Keratinocyte (primary cell): ENCODE data around the gene GRAMD2A. TPM values are rescaled to one million over a fixed set of nuclear protein-coding genes. Genes with fewer than 3 reads are reported as not detected.

ENCODE experiments used
- DNase-seq: peaks from one replicate; pipeline ENCODE4 v3.0.0-alpha.2; 2011; ENCODE audit warnings: low read depth, missing footprints, low spot score
- FAIRE-seq: peaks from 2 replicates; lab custom pipeline; 2011; peaks lifted over from hg19 to GRCh38; lab: Jason Lieb, UNC
- H2AFZ ChIP-seq: 2 replicates; pipeline ENCODE4 v1.6.0; 2012; ENCODE audit warnings: low read length, control low read depth, inconsistent platforms; ENCODE audit not compliant: control insufficient read depth
- H3K27ac ChIP-seq: 2 replicates; pipeline ENCODE4 v1.5.1; 2011; ENCODE audit warnings: low read length; ENCODE audit not compliant: control insufficient read depth, insufficient read depth
- H3K27me3 ChIP-seq: 3 replicates; pipeline ENCODE4 v1.6.0; 2011; ENCODE audit warnings: low read length; ENCODE audit not compliant: control insufficient read depth, insufficient read depth; ENCODE audit errors: extremely low read depth
- H3K36me3 ChIP-seq, 2 experiments: 2 replicates in 1 of 2; 3 replicates in 1 of 2; pipeline ENCODE4 v1.5.1; 2011; ENCODE audit warnings: low read length in 2 of 2, mild to moderate bottlenecking in 1 of 2; ENCODE audit not compliant: control insufficient read depth in 2 of 2, insufficient read depth in 2 of 2; ENCODE audit errors: extremely low read depth in 1 of 2
- H3K4me1 ChIP-seq: 3 replicates; pipeline ENCODE4 v1.5.1; 2011; ENCODE audit warnings: low read length; ENCODE audit not compliant: control insufficient read depth, insufficient read depth; ENCODE audit errors: extremely low read depth
- H3K4me2 ChIP-seq: 3 replicates; pipeline ENCODE4 v1.6.0; 2011; ENCODE audit warnings: low read depth, low read length; ENCODE audit not compliant: control insufficient read depth, insufficient read depth; ENCODE audit errors: extremely low read depth
- H3K4me3 ChIP-seq, 3 experiments: fragments of 200-600 bp in 1 of 3; sonication (generic) in 1 of 3; 2 replicates in 2 of 3; 3 replicates in 1 of 3; pipeline ENCODE4 v1.5.1; 2011 to 2016; ENCODE audit warnings: low read length in 3 of 3, mild to moderate bottlenecking in 3 of 3, control low read depth in 2 of 3, inconsistent platforms in 1 of 3, low read depth in 1 of 3, mixed read lengths in 1 of 3, mixed run types in 1 of 3, moderate library complexity in 1 of 3; ENCODE audit not compliant: control insufficient read depth in 2 of 3, insufficient read depth in 2 of 3; ENCODE audit errors: extremely low read depth in 1 of 3
- H3K79me2 ChIP-seq: 2 replicates; pipeline ENCODE4 v1.6.0; 2012; ENCODE audit warnings: low read length; ENCODE audit not compliant: control insufficient read depth, insufficient read depth
- H3K9ac ChIP-seq: 3 replicates; pipeline ENCODE4 v1.6.0; 2011; ENCODE audit warnings: low read length; ENCODE audit not compliant: control insufficient read depth, insufficient read depth; ENCODE audit errors: extremely low read depth
- H3K9me1 ChIP-seq: 3 replicates; pipeline ENCODE4 v1.6.0; 2011; ENCODE audit warnings: low read length; ENCODE audit not compliant: control insufficient read depth, insufficient read depth; ENCODE audit errors: extremely low read depth
- H3K9me3 ChIP-seq: 2 replicates; pipeline ENCODE4 v1.5.1; 2012; ENCODE audit warnings: low read depth, low read length; ENCODE audit not compliant: control insufficient read depth
- H4K20me1 ChIP-seq: 3 replicates; pipeline ENCODE4 v1.6.0; 2011; ENCODE audit warnings: low read length; ENCODE audit not compliant: control insufficient read depth, insufficient read depth; ENCODE audit errors: extremely low read depth
- CTCF ChIP-seq, 3 experiments: IDR thresholded peaks in 1 of 3; conservative IDR thresholded peaks in 1 of 3; optimal IDR thresholded peaks in 1 of 3; 2 replicates in 2 of 3; 3 replicates in 1 of 3; pipeline versions ENCODE3 to v1.5.1; 2011; ENCODE audit warnings: low read length in 3 of 3, mild to moderate bottlenecking in 3 of 3, moderate library complexity in 2 of 3, control low read depth in 1 of 3, inconsistent platforms in 1 of 3; ENCODE audit not compliant: insufficient read depth in 2 of 3; ENCODE audit errors: extremely low read depth in 1 of 3
- EZH2 ChIP-seq: IDR thresholded peaks from one replicate; pipeline ENCODE4 v1.6.1; 2012; ENCODE audit warnings: inconsistent platforms, mild to moderate bottlenecking, low read length, moderate library complexity
- dilution Hi-C: fragments of 300-500 bp; cut with MboI; formaldehyde crosslinking; loops from one replicate; pipeline ENCODE4 v1.7.0; 2020; ENCODE audit warnings: low sequenced_read_pairs; ENCODE audit not compliant: extremely low pct_ligation_motif_present
- polyA plus RNA-seq, 5 experiments: library from polyadenylated mRNA; depleted of rRNA in 3 of 5; stranded (reverse) in 3 of 5; stranded (forward) in 1 of 5; unstranded in 1 of 5; fragments of >200 nt; gene quantifications; 1 replicate in 1 of 5; 2 replicates in 3 of 5; 3 replicates in 1 of 5; pipeline versions ENCODE4 v1.2.1 to v1.2.3, GENCODE V29; 2011 to 2012; ENCODE audit warnings: missing spikeins in 2 of 5, low read depth in 1 of 5, low replicate concordance in 1 of 5

GRAMD2A gene
- polyA plus RNA-seq, 1 donor (not counting 4 experiments of a cell fraction or from before 2014, with no cell fraction given): 5.7 TPM

GRCh38 chr15:72205273-72205672, 7.7 kb upstream of the GRAMD2A start:
- TF ChIP-seq EZH2 (no peak), CTCF (optimal IDR thresholded peaks at IDR 0.05 in 1 of 3, IDR thresholded peaks at IDR 0.05 in 1 of 3, conservative IDR thresholded peaks at IDR 0.05 in 1 of 3; ENCODE audit: extremely low read depth in 1 of 3, insufficient read depth in 2 of 3, low read length in 3 of 3) (no peak)
- Histone ChIP-seq H3K4me1 (peaks cover 65% of the 10 kb centered on the region), H3K27ac (no peak overlapping the region), H3K4me2 (no peak overlapping the region), H3K9me1 (peaks cover 5% of the 10 kb centered on the region), H2AFZ (no peak overlapping the region), H3K27me3 (no peaks in the 10 kb centered on the region), H3K36me3 (peaks cover 70 to 90% of the 10 kb centered on the region in 2 experiments), H3K9me3 (no peaks in the 10 kb centered on the region), H3K4me3 (no peak overlapping the region), H3K79me2 (peaks cover 24% of the 10 kb centered on the region), H4K20me1 (peaks cover 54% of the 10 kb centered on the region), H3K9ac (no peak overlapping the region)
- dilution Hi-C loops: no loop called here
- FAIRE-seq: no peak
- no peak for DNase-seq

GRCh38 chr15:72203507-72203837, 5.9 kb upstream of the GRAMD2A start:
- Histone ChIP-seq H3K4me1 (peaks cover 79% of the 10 kb centered on the region), H3K9ac (no peak overlapping the region), H3K9me3 (no peaks in the 10 kb centered on the region), H3K79me2 (peaks cover 12% of the 10 kb centered on the region), H3K4me2 (peak overlapping the region; percentile 28), H2AFZ (no peak overlapping the region), H3K36me3 (peaks cover 70 to 93% of the 10 kb centered on the region in 2 experiments), H4K20me1 (peaks cover 60% of the 10 kb centered on the region), H3K9me1 (peaks cover 5% of the 10 kb centered on the region), H3K27ac (peak overlapping the region; percentile 86), H3K4me3 (no peak overlapping the region), H3K27me3 (no peaks in the 10 kb centered on the region)
- dilution Hi-C loops: no loop called here
- DNase-seq (peak; percentile 82), FAIRE-seq (peak; percentile 99)
- TF ChIP-seq CTCF (optimal IDR thresholded peaks at IDR 0.05 in 1 of 3, IDR thresholded peaks at IDR 0.05 in 1 of 3, conservative IDR thresholded peaks at IDR 0.05 in 1 of 3; ENCODE audit: extremely low read depth in 1 of 3, insufficient read depth in 2 of 3, low read length in 3 of 3) (no peak), EZH2 (no peak)
